GM12864 (cell line): ENCODE results near the gene DIP2C.
"Not testable (repeated sequence)": the region's sequence is repeated elsewhere in the genome, so short reads cannot be mapped to it uniquely, and the experiment has no call there.

Experiments
- DNase-seq: peaks from one replicate; pipeline ENCODE4 v3.0.0-alpha.2; 2011; ENCODE audit warnings: low read depth
- H3K4me3 ChIP-seq: 2 replicates; pipeline ENCODE4 v1.5.1; 2011; ENCODE audit warnings: mild to moderate bottlenecking, low read depth, low read length, control low read depth
- CTCF ChIP-seq: IDR thresholded peaks from 2 replicates; pipeline ENCODE4 v1.5.1; 2011; ENCODE audit warnings: low read depth, mild to moderate bottlenecking, moderate library complexity, low read length, control low read depth, inconsistent platforms; ENCODE audit errors: missing control alignments

DIP2C gene

GRCh38 chr10:588246-589165 is 101.0 kb downstream of the DIP2C start:
- H3K4me3 ChIP-seq, result no peak overlapping the region
- no peak for TF ChIP-seq CTCF
- no peak for DNase-seq

- no peak for DNase-seq
- H3K4me3 ChIP-seq, result no peak overlapping the region
- TF ChIP-seq CTCF, result no peak
These were observed 102.8 kb downstream of the DIP2C start for GRCh38 chr10:586716-587115.

DNA sequence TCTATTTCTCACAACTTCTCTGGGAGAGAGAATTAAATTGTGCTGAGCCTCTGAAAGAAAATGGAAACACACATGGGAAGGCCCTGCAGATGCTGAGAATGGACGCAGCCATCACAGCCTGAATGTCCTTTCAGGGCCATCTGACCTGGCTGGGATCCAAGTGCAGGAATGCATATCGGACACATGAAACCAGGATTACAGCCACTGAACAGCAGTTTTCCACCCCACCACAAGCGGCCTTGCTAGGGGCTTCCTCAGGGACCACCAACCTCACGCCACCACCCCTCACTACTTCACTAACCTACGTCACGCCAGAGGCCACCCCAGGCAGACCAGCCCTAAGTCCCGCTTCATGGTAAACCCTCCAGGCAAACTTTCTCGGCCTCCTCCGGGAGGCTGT is 103.3 kb downstream of the DIP2C start:
- no peak overlapping the region for H3K4me3 ChIP-seq
- no peak for TF ChIP-seq CTCF
- DNase-seq, result no peak

DNA sequence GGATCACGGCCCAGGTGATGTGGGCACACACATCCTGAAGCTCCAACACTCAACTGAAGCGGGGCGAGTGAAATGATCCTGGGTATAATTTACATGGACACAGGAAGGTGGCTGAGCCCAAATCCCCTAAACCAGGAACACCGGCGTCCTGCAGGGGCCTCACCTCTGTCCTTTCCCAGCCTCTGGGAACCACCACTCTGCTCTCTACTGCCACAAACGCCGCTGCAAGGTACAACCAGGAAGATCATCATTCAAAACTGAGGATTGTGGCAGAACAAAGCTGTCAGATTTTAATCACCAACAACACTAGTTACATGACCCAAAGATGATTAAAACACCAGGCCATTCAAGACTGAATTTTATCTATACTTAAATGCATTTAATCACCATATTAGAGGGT is 104.0 kb downstream of the DIP2C start:
- no peak for DNase-seq
- H3K4me3 ChIP-seq, result no peak overlapping the region
- TF ChIP-seq CTCF, result no peak

DNA sequence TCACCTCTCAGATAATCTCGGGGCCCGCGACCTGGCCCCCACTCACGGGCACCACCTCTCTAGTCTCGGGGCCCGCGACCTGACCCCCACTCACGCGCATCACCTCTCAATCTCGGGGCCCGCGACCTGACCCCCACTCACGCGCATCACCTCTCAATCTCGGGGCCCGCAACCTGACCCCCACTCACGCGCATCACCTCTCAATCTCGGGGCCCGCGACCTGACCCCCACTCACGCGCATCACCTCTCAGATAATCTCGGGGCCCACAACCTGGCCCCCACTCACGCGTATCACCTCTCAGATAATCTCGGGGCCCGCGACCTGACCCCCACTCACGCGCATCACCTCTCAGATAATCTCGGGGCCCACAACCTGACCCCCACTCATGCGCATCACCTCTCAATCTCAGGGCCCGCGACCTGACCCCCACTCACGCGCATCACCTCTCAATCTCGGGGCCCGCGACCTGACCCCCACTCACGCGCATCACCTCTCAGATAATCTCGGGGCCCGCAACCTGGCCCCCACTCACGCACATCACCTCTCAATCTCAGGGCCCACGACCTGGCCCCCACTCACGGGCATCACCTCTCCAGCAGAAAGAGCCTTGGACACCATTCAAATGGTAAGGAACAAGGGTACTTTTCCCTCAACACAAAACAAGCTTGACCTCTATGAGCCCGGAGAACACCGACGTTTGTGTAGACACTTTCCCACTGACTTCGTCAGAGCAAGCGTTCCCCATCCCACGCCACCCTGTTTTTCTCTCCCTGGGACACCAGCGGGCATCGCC is 104.8 kb downstream of the DIP2C start:
- not testable (repeated sequence) for H3K4me3 ChIP-seq, DNase-seq

DNA sequence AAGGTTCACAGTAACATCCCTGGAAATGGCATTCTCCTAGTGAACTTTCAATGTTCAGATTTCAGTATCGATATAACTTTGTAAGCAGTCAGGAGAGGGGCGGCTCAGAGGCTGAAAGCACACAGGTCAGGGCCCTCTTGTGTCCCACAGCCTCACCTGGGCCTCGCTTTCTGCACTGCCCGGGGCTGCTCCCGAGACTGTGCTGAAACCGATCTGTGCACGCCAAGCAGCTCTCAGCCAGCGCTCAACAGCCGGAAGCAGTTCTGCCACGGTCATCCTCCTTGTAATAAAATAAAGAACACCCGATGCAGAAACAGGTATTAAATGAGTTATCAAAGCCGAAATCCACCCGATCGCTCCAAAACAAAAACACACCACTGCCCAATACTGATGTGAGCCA is 106.0 kb downstream of the DIP2C start:
- no peak for TF ChIP-seq CTCF
- no peak overlapping the region for H3K4me3 ChIP-seq
- DNase-seq, result no peak

DNA sequence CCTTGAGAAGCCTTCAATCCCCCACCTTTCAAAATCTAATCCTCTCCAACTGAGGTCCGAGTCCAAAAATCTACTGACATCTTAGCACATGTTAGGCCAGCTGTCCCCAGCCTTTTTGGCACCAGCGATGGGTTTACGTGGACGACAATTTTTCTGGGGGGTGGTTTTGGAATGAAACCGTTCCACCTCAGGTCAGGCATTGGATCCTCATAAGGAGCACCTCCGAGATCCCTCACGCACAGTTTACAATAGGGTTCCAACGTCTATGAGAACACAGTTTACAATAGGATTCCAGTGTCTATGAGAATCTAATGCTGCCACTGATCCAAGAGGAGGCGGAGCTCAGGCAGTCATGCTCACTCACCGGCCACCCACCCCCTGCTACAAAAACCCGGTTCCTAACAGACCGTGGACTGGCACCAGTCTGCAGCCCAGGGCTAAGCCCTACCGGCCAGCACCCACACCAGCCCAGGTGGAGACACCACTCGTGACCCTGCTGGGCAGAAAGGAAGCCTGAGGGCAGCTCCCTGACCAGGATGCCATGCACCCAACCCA is 107.6 kb downstream of the DIP2C start:
- TF ChIP-seq CTCF, result no peak
- DNase-seq, result no peak
- no peak overlapping the region for H3K4me3 ChIP-seq
